Esophagus squamous epithelium (tissue), 5 donors: Measurements from ENCODE around the gene TMX3. TPM values are rescaled to one million over a fixed set of nuclear protein-coding genes. Genes with fewer than 3 reads are reported as not detected.

Experiments
- DNase-seq: peaks from one replicate; lab custom pipeline; 2025; lab: John Stamatoyannopoulos, UW
- H3K27ac ChIP-seq, 4 donors: fragments of 200-600 bp; sonication (generic); one replicate each; pipeline ENCODE4 v1.5.1; 2016 to 2019; ENCODE audit warnings: mild to moderate bottlenecking in 1 of 4
- H3K27me3 ChIP-seq, 4 donors: fragments of 200-600 bp; sonication (generic); 1 replicate in 3 of 4; 2 replicates in 1 of 4; pipeline versions ENCODE4 v1.5.1 to v1.6.0; 2017 to 2021; ENCODE audit warnings: antibody characterized with exemption in 1 of 4
- H3K36me3 ChIP-seq, 3 donors: fragments of 200-600 bp; sonication (generic); one replicate each; pipeline ENCODE4 v1.5.1; 2016 to 2019
- H3K4me1 ChIP-seq, 3 donors: fragments of 200-600 bp; sonication (generic); one replicate each; pipeline ENCODE4 v1.5.1; 2017 to 2019
- H3K4me3 ChIP-seq, 4 donors: fragments of 200-600 bp; sonication (generic); 1 replicate in 3 of 4; 2 replicates in 1 of 4; pipeline ENCODE4 v1.5.1; 2016 to 2019; ENCODE audit warnings: mild to moderate bottlenecking in 2 of 4, moderate library complexity in 1 of 4
- H3K9me3 ChIP-seq, 3 donors: fragments of 200-600 bp; sonication (generic); one replicate each; pipeline ENCODE4 v1.5.1; 2016 to 2019
- CTCF ChIP-seq, 6 experiments: fragments of 450-650 bp in 4 of 6; fragments of 200-600 bp in 2 of 6; sonication (generic) in 2 of 6; IDR thresholded peaks; one replicate each; pipeline ENCODE4 v1.5.1; 2016 to 2019; ENCODE audit warnings: antibody characterized with exemption in 6 of 6, mild to moderate bottlenecking in 4 of 6, moderate library complexity in 4 of 6
- POLR2A ChIP-seq, 4 donors: fragments of 450-650 bp; IDR thresholded peaks; one replicate each; pipeline ENCODE4 v1.6.1; 2017; ENCODE audit warnings: antibody characterized with exemption in 4 of 4, mild to moderate bottlenecking in 4 of 4, moderate library complexity in 3 of 4
- WGBS, 2 donors: methylation state at CpG; one replicate each; pipeline ENCODE4 v1.1.5; 2018; 5-methylcytosine and 5-hydroxymethylcytosine counted together
- intact Hi-C: fragments of 100-400 bp; cut with DNase I; formaldehyde crosslinking; loops from one replicate; pipeline ENCODE4 v1.15.0; 2022
- total RNA-seq, 4 donors: library from RNA; depleted of rRNA; stranded (reverse); fragments of >200 nt; gene quantifications; one replicate each; pipeline ENCODE4 v1.1.0, GENCODE V29; 2016
- donor health status: DM: yes; HTN: yes; CAD: no.

TMX3 gene
- total RNA-seq, result 10 to 100 TPM; 12.7 to 37.8 (median 25.6) TPM

- peak within 1 kb of the TSS; percentile 85 to 88 (median 86) for H3K27ac ChIP-seq
- DNase-seq, result peak; percentile 27
- intact Hi-C loops, result no loop called here
- no peaks in the 10 kb centered on the region for H3K9me3 ChIP-seq
- peaks cover 0 to 27% (median 3%) of the 10 kb centered on the region in 3 donors for H3K36me3 ChIP-seq
- TF ChIP-seq CTCF (IDR thresholded peaks at IDR 0.05), result no peak
- peak in 2 of 4 donors; percentile 27 to 34 for TF ChIP-seq POLR2A (IDR thresholded peaks at IDR 0.05)
- 0 to 1% methylated on average over 3 to 30 of the region's 70 CpGs for WGBS, 2 donors
- no peaks in the 10 kb centered on the region for H3K27me3 ChIP-seq
- peaks cover 0 to 31% (median 11%) of the 10 kb centered on the region in 3 donors for H3K4me1 ChIP-seq
- H3K4me3 ChIP-seq, result peak within 1 kb of the TSS; percentile 86 to 94 (median 89)
Measured at GRCh38 chr18:68714712-68715496, at the start of gene TMX3. Gene TMX3, minus strand, starts transcription at chr18:68715108. Its CDS starts 127 bp downstream, at chr18:68714981.

- intact Hi-C loops, result no loop called here
- TF ChIP-seq CTCF (IDR thresholded peaks at IDR 0.05) (no peak), POLR2A (IDR thresholded peaks at IDR 0.05) (no peak)
- Histone ChIP-seq H3K4me1 (no peaks in the 10 kb centered on the region), H3K27ac (no peak overlapping the region), H3K4me3 (no peak overlapping the region), H3K36me3 (no peaks in the 10 kb centered on the region), H3K9me3 (no peaks in the 10 kb centered on the region), H3K27me3 (no peaks in the 10 kb centered on the region)
- no peak for DNase-seq
- WGBS, 2 donors, result 68 to 77% methylated on average over 2 of the region's 2 CpGs
Measured at GRCh38 chr18:68764016-68764415, 49.1 kb upstream of the TMX3 start.

- TF ChIP-seq POLR2A (IDR thresholded peaks at IDR 0.05), result no peak
- TF ChIP-seq CTCF (IDR thresholded peaks at IDR 0.05), result no peak
- no peak overlapping the region for H3K27ac ChIP-seq
Measured at GRCh38 chr18:68763083-68763482, 48.2 kb upstream of the TMX3 start.

GRCh38 chr18:68759308-68759707 is 44.4 kb upstream of the TMX3 start:
- Histone ChIP-seq H3K36me3 (no peaks in the 10 kb centered on the region), H3K27me3 (no peaks in the 10 kb centered on the region), H3K4me1 (no peaks in the 10 kb centered on the region), H3K4me3 (no peak overlapping the region), H3K9me3 (no peaks in the 10 kb centered on the region), H3K27ac (no peak overlapping the region)
- DNase-seq, result no peak
- intact Hi-C loops, result no loop called here
- no peak for TF ChIP-seq POLR2A (IDR thresholded peaks at IDR 0.05)
- no peak for TF ChIP-seq CTCF (IDR thresholded peaks at IDR 0.05)
- 75 to 83% methylated on average over 2 of the region's 2 CpGs for WGBS, 2 donors

More at GRCh38 chr18:68763083-68763482, 48.2 kb upstream of the TMX3 start:
- WGBS, 2 donors, result 66 to 73% methylated on average over 2 of the region's 2 CpGs
- Histone ChIP-seq H3K27me3 (no peaks in the 10 kb centered on the region), H3K4me1 (no peaks in the 10 kb centered on the region), H3K4me3 (no peak overlapping the region), H3K9me3 (no peaks in the 10 kb centered on the region), H3K36me3 (no peaks in the 10 kb centered on the region)
- intact Hi-C loops, result no loop called here
- no peak for DNase-seq

GRCh38 chr18:68757126-68757525 is 42.2 kb upstream of the TMX3 start:
- no peaks in the 10 kb centered on the region for H3K4me1 ChIP-seq
- H3K4me3 ChIP-seq, result no peak overlapping the region
- intact Hi-C loops, result no loop called here
- H3K27ac ChIP-seq, result no peak overlapping the region
- H3K36me3 ChIP-seq, result no peaks in the 10 kb centered on the region
- no peaks in the 10 kb centered on the region for H3K27me3 ChIP-seq
- TF ChIP-seq CTCF (IDR thresholded peaks at IDR 0.05) (no peak), POLR2A (IDR thresholded peaks at IDR 0.05) (no peak)
- no peak for DNase-seq
- 70 to 77% methylated on average over 1 of the region's 1 CpG for WGBS, 2 donors
- no peaks in the 10 kb centered on the region for H3K9me3 ChIP-seq
